Bronchial epithelial cell (primary cell): ENCODE data around the gene PIBF1. TPM values are rescaled to one million over a fixed set of nuclear protein-coding genes. Genes with fewer than 3 reads are reported as not detected.
A peak's percentile ranks its signal among the peaks of the same experiment; 100 is the strongest.
"Not testable (repeated sequence)": the region's sequence is repeated elsewhere in the genome, so short reads cannot be mapped to it uniquely, and the experiment has no call there.

Experiments
- DNase-seq: peaks from one replicate; pipeline ENCODE4 v3.0.0-alpha.2; 2010; ENCODE audit warnings: low read depth
- FAIRE-seq: peaks from 2 replicates; lab custom pipeline; 2011; peaks lifted over from hg19 to GRCh38; lab: Jason Lieb, UNC
- H3K27me3 ChIP-seq: 2 replicates; pipeline ENCODE4 v1.5.1; 2011; ENCODE audit warnings: low read length; ENCODE audit not compliant: control insufficient read depth, insufficient read depth
- H3K36me3 ChIP-seq: 2 replicates; pipeline ENCODE4 v1.5.1; 2011; ENCODE audit warnings: low read length; ENCODE audit not compliant: control insufficient read depth, insufficient read depth
- H3K4me3 ChIP-seq: 2 replicates; pipeline ENCODE4 v1.5.1; 2011; ENCODE audit warnings: mild to moderate bottlenecking, low read depth, low read length, control low read depth
- total RNA-seq: library from RNA; depleted of rRNA; stranded (reverse); fragments of >200 nt; gene quantifications from 2 replicates; pipeline ENCODE4 v1.2.1, GENCODE V29; 2014
- TF ChIP-seq, protein P1 (sequence below): IDR thresholded peaks from 2 replicates; pipeline ENCODE4 v1.5.1; 2011; ENCODE audit warnings: mild to moderate bottlenecking, moderate library complexity, low read length, control low read depth, inconsistent platforms; ENCODE audit not compliant: insufficient read depth, severe bottlenecking

PIBF1 gene
- total RNA-seq, 1 donor from 2014 or later = 16.8 TPM

DNA sequence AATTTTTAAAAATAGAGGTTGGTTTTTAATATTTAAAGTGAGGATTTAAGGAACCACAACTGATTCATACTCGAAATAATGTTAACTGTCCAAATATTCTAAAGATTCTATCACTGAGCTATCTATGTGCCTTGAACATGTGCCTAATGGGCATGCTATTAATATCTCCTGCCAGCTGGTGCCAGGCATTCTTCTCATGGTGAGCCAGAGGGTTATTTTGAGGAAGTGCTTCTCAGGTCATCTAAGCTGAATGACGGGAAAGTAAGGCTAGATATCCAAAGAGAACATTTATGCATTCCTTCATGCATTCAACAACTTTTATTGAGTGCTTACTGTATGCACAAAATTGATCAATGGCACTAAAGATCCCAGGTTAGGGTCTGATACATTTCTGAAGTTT lies 138.2 kb downstream of the PIBF1 start:
- Histone ChIP-seq H3K4me3 (no peak overlapping the region), H3K27me3 (no peaks in the 10 kb centered on the region), H3K36me3 (no peaks in the 10 kb centered on the region)
- DNase-seq = no peak
- TF ChIP-seq, protein P1, sequence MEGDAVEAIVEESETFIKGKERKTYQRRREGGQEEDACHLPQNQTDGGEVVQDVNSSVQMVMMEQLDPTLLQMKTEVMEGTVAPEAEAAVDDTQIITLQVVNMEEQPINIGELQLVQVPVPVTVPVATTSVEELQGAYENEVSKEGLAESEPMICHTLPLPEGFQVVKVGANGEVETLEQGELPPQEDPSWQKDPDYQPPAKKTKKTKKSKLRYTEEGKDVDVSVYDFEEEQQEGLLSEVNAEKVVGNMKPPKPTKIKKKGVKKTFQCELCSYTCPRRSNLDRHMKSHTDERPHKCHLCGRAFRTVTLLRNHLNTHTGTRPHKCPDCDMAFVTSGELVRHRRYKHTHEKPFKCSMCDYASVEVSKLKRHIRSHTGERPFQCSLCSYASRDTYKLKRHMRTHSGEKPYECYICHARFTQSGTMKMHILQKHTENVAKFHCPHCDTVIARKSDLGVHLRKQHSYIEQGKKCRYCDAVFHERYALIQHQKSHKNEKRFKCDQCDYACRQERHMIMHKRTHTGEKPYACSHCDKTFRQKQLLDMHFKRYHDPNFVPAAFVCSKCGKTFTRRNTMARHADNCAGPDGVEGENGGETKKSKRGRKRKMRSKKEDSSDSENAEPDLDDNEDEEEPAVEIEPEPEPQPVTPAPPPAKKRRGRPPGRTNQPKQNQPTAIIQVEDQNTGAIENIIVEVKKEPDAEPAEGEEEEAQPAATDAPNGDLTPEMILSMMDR = no peak
- no peak for FAIRE-seq

DNA sequence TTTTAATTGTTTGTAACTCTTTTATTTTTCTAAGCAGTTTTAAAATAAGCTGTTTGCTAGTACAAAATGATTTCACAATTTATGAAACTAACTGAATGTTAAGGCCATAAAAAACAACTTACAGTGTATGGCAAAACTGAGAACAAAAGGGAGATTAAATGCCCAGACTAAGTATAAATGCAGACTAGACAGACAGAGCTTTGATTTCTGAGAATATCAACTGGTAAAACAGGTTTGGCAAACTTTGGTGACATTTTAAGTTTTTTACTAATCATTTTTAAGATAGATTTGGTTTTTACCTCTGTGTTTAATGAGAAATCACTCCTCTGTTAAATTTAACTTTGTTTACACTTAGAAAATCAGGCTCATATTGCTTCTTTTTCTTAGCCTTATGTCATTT lies 149.4 kb downstream of the PIBF1 start:
- H3K36me3 ChIP-seq = no peaks in the 10 kb centered on the region
- H3K4me3 ChIP-seq = no peak overlapping the region
- FAIRE-seq = no peak
- TF ChIP-seq, protein P1 = no peak
- DNase-seq = peak; percentile 5
- H3K27me3 ChIP-seq = no peaks in the 10 kb centered on the region

DNA sequence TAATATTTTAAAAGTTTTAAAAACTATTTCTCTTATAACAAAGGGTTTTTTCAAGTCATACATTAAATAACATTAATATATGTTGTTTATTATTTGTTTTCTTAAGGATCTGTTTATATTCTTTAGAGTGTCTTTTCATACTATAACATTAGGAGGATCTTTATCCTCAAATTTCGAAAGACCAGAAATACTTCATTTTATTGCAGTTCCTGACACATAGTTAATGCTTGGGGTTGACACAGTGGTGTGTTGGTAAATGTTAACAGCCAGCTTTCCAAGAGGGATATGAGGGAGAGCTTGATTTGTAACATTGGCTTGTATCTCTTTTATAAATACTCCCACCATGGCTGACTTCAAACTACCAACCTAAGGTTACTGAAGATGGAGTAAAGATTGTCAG lies 150.3 kb downstream of the PIBF1 start:
- DNase-seq = no peak
- H3K27me3 ChIP-seq = no peaks in the 10 kb centered on the region
- TF ChIP-seq, protein P1 = no peak
- no peaks in the 10 kb centered on the region for H3K36me3 ChIP-seq
- no peak for FAIRE-seq
- no peak overlapping the region for H3K4me3 ChIP-seq

DNA sequence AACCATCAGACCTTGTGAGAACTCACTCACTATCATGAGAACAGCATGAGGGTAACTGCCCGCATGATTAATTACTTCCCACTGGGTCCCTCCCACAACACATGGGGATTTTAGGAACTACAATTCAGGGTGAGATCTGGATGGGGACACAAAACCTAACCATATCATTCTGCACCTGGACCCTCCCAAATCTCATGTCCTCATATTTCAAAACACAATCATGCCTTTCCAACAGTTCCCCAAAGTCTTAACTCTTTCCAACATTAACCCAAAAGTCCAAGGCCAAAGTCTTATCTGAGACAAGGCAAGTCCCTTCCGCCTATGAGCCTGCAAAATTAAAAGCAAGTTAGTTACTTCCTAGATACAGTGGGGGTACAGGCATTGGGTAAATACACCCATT lies 164.3 kb downstream of the PIBF1 start:
- H3K27me3 ChIP-seq, DNase-seq, FAIRE-seq, H3K4me3 ChIP-seq, H3K36me3 ChIP-seq: not testable (repeated sequence)

DNA sequence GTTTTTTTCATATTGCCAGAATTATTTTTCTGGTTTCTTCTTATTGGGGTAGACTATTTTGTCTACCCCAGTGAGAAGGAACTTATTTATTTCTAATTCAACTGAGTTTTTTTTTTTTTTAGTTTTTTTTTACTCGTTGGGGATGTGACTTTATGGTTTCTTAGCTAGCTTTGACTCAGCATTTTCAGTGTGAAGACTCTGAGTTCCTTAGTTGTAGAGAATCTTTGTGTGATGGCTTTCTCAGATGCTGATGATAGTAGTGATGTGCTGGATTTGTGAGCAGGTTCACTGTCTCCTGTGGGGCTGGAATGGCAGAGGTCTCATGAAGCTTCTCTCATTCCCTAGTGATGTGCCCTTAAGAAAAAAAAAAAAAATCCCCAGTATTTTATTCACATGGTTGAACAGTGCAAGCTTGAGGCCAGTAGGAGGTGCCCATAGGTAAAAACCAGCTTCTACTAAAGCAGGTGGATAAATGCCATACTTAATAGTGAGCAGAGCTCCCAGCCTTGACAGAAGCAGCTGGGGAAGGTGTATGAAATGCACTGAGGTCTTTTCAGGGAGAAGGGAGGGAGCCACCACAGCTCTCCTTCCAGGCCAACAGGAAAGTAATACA lies 170.7 kb downstream of the PIBF1 start:
- Histone ChIP-seq H3K36me3 (peaks cover 1% of the 10 kb centered on the region), H3K27me3 (no peaks in the 10 kb centered on the region), H3K4me3 (no peak overlapping the region)
- FAIRE-seq (no peak), DNase-seq (peak; percentile 12)
- TF ChIP-seq, protein P1 = peak; percentile 7

DNA sequence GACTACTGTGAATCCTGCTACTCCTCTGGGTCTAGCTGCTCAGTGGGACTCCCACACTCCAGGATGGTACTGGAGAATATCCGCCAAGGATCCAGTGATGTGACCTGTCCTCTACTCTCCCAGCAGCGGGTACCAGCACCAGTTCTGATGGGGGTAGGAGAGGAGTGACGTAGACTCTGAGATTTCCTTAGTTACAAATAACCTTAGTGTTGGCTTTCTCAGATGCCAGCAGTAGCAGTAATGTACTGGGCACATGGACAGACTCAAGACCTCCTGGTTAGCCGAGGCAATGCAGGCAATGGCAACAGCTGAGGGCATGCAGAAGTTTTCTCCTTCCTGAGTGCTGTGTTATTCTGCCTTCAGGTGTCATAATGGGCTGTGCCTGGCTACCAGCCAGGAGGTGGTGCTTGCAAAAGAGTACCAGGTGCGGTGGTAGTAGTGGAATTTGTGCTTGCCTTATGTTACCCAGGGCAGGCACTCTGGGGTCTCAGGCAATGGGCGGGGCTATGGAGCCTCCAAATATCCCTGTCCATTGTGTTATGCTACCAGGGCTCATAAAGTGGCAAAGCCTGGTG lies 171.5 kb downstream of the PIBF1 start:
- Histone ChIP-seq H3K27me3 (no peaks in the 10 kb centered on the region), H3K36me3 (peaks cover 1% of the 10 kb centered on the region), H3K4me3 (no peak overlapping the region)
- TF ChIP-seq, protein P1 = no peak
- DNase-seq (peak; percentile 17), FAIRE-seq (no peak)
